Mucosa of descending colon (tissue), 3 donors: ENCODE measurements around the gene AKAP6. TPM values are rescaled to one million over a fixed set of nuclear protein-coding genes. Genes with fewer than 3 reads are reported as not detected.

ENCODE experiments used
- ATAC-seq: fragments of 200-7000 bp; cut with Tn5 transposase; one replicate; pipeline ENCODE4 v1.9.1; 2020; ENCODE audit warnings: mild to moderate bottlenecking, moderate library complexity
- DNase-seq, 3 donors: peaks; one replicate each; pipeline ENCODE4 v3.0.0-alpha.2; 2020
- H3K36me3 ChIP-seq: fragments of 200-600 bp; one replicate; pipeline ENCODE4 v1.8.0; 2021; ENCODE audit warnings: low read depth, mild to moderate bottlenecking
- H3K4me1 ChIP-seq: fragments of 200-600 bp; one replicate; pipeline ENCODE4 v1.8.0; 2021; ENCODE audit warnings: low read depth, mild to moderate bottlenecking
- H3K4me3 ChIP-seq: fragments of 200-600 bp; one replicate; pipeline ENCODE4 v1.8.0; 2021; ENCODE audit warnings: mild to moderate bottlenecking
- H3K9me3 ChIP-seq: fragments of 200-600 bp; one replicate; pipeline ENCODE4 v1.8.0; 2021; ENCODE audit warnings: mild to moderate bottlenecking
- CTCF ChIP-seq: fragments of 200-600 bp; IDR thresholded peaks from one replicate; pipeline ENCODE4 v1.8.0; 2022; ENCODE audit warnings: antibody characterized with exemption, mild to moderate bottlenecking
- intact Hi-C, 2 donors: fragments of 100-400 bp; cut with DNase I in 1 of 2; cut with micrococcal nuclease in 1 of 2; formaldehyde crosslinking; loops; one replicate each; pipeline versions ENCODE4 v1.11.0 to v1.11.1; 2022; cut with DNase I, micrococcal nuclease
- total RNA-seq, 3 donors: library from RNA; stranded (reverse); fragmentation: NEBNext Ultra II Directional in 2 of 3; extraction: Animal tissue kit (Norgen Biotek cat#: 25700) in 2 of 3; gene quantifications; one replicate each; pipeline versions ENCODE4 v1.2.1 to v1.2.4, GENCODE V29; 2021 to 2023
- donor health status: DM: no; HTN: no; CAD: no; lungs with moderate emphysema.
- donor health status: DM: no; HTN: no; CAD: no.
- donor health status: DM: no; HTN: yes; CAD: no.

The AKAP6 gene
- total RNA-seq, 3 donors from 2014 or later, result 4.2 to 30.8 (median 5.4) TPM

- DNase-seq (no peak), ATAC-seq (no peak)
- Histone ChIP-seq H3K4me1 (no peaks in the 10 kb centered on the region), H3K9me3 (no peaks in the 10 kb centered on the region), H3K4me3 (no peak overlapping the region), H3K36me3 (no peaks in the 10 kb centered on the region)
- TF ChIP-seq CTCF, result no peak
- intact Hi-C loops, result no loop called here
Observed at GRCh38 chr14:32427726-32428528, 98.8 kb downstream of the AKAP6 start.

GRCh38 chr14:32428875-32429274 is 99.8 kb downstream of the AKAP6 start:
- no peak for TF ChIP-seq CTCF
- intact Hi-C loops, result no loop called here
- no peaks in the 10 kb centered on the region for H3K9me3 ChIP-seq
- H3K4me1 ChIP-seq, result no peaks in the 10 kb centered on the region
- H3K36me3 ChIP-seq, result no peaks in the 10 kb centered on the region
- DNase-seq, result no peak
- no peak overlapping the region for H3K4me3 ChIP-seq
- no peak for ATAC-seq

GRCh38 chr14:32430326-32430725 is 101.2 kb downstream of the AKAP6 start:
- no peak for DNase-seq
- no peak overlapping the region for H3K4me3 ChIP-seq
- TF ChIP-seq CTCF, result no peak
- no peaks in the 10 kb centered on the region for H3K4me1 ChIP-seq
- no peak for ATAC-seq
- intact Hi-C loops, result no loop called here
- H3K36me3 ChIP-seq, result no peaks in the 10 kb centered on the region
- H3K9me3 ChIP-seq, result no peaks in the 10 kb centered on the region

GRCh38 chr14:32432813-32433538 is 103.9 kb downstream of the AKAP6 start:
- intact Hi-C loops, result no loop called here
- ATAC-seq, result no peak
- no peak for DNase-seq

GRCh38 chr14:32434180-32434579 is 105.1 kb downstream of the AKAP6 start:
- ATAC-seq (peak; percentile 91), DNase-seq (peak in 1 of 3 donors; percentile 40)
- H3K9me3 ChIP-seq, result no peaks in the 10 kb centered on the region
- H3K36me3 ChIP-seq, result no peaks in the 10 kb centered on the region
- H3K4me3 ChIP-seq, result no peak overlapping the region
- intact Hi-C loops, result no loop called here
- H3K4me1 ChIP-seq, result no peaks in the 10 kb centered on the region
- no peak for TF ChIP-seq CTCF

More at GRCh38 chr14:32432813-32433538, 103.9 kb downstream of the AKAP6 start:
- Histone ChIP-seq H3K36me3 (no peaks in the 10 kb centered on the region), H3K4me1 (no peaks in the 10 kb centered on the region), H3K4me3 (no peak overlapping the region), H3K9me3 (no peaks in the 10 kb centered on the region)
- no peak for TF ChIP-seq CTCF
